ENCODE results near the gene EEIG2.

Gene EEIG2

DNA sequence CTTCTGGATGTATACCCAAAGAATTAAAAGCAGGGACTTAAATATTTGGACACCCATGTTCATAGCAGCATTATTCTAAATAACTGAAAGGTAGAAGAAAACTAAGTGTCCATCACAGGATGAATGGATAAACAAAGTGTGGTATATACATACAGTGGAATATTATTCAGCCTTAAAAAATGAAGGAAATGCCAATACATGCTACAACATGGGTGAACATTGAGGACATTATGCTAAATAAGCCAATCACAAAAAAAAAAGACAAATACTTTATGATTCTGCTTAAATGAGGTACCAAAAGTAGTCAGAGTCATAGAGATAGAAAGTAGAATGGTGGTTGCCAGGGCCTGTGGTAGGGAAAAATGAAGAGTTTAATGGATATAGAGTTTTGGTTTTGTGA lies 14.1 kb downstream of the EEIG2 start:
- H2BK120ac ChIP-seq (ENCODE audit: low read depth, low read length), result no peak overlapping the region
- H2AK5ac ChIP-seq (ENCODE audit: low read length, severe bottlenecking), result no peak overlapping the region

DNA sequence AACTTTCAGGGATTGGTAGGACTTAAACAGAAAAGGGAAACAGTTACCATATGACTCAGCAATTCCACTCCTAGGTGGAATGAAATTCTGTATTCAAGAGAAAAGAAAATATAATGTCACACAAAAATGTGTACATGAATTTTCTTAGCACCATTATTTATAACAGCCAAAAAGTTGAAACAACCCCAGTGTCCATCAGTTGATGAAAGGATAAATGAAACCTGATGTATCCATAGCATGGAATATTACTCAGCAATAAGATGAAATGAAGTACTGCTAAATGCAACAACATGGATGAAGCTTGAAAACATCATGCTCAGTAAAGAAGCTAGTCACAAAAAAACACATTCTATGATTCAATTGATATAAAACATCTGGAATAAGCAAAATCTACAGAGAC lies 15.5 kb downstream of the EEIG2 start:
- no peak overlapping the region for H3K27ac ChIP-seq (ENCODE audit: low read length, poor library complexity, severe bottlenecking)

More for the DNA sequence above, 14.1 kb downstream of the EEIG2 start:
- Histone ChIP-seq H3K4me2 (ENCODE audit: low read length, poor library complexity, severe bottlenecking) (no peak overlapping the region), H3K27me3 (ENCODE audit: control insufficient read depth in 1 of 2, insufficient read depth in 1 of 2, low read length in 2 of 2) (no peaks in the 10 kb centered on the region), H2AFZ (ENCODE audit: low read depth, low read length) (no peak overlapping the region), H3K4me3 (ENCODE audit: insufficient read depth in 1 of 2, low read depth in 1 of 2, low read length in 2 of 2) (no peak overlapping the region), H3K4ac (ENCODE audit: low read depth in 1 of 2, low read length in 2 of 2) (no peak overlapping the region), H3K18ac (ENCODE audit: low read depth in 1 of 2, low read length in 2 of 2) (no peak overlapping the region), H3K9ac (ENCODE audit: low read length) (no peak overlapping the region), H4K91ac (ENCODE audit: low read length) (no peak overlapping the region), H2BK5ac (ENCODE audit: low read depth, low read length, poor library complexity, severe bottlenecking) (no peak overlapping the region), H3K36me3 (ENCODE audit: control insufficient read depth in 1 of 2, insufficient read depth in 2 of 2, low read depth in 1 of 2, low read length in 2 of 2) (no peaks in the 10 kb centered on the region), H3K4me1 (ENCODE audit: control insufficient read depth, insufficient read depth, low read depth, low read length) (no peaks in the 10 kb centered on the region), H3K79me1 (replicated peaks; ENCODE audit: low read length, poor library complexity, severe bottlenecking) (peaks cover 18% of the 10 kb centered on the region), H2BK12ac (ENCODE audit: low read length in 2 of 2) (no peak overlapping the region), H3K14ac (ENCODE audit: low read length in 2 of 2) (no peak overlapping the region), H4K8ac (ENCODE audit: low read length) (no peak overlapping the region), H2BK15ac (ENCODE audit: low read depth, poor library complexity, severe bottlenecking) (no peak overlapping the region), H3K23ac (ENCODE audit: low read length in 2 of 2) (no peak overlapping the region), H3K9me3 (ENCODE audit: control insufficient read depth, low read length) (no peaks in the 10 kb centered on the region), H3K27ac (ENCODE audit: low read length, poor library complexity, severe bottlenecking) (no peak overlapping the region)
- DNase-seq, result no peak

DNA sequence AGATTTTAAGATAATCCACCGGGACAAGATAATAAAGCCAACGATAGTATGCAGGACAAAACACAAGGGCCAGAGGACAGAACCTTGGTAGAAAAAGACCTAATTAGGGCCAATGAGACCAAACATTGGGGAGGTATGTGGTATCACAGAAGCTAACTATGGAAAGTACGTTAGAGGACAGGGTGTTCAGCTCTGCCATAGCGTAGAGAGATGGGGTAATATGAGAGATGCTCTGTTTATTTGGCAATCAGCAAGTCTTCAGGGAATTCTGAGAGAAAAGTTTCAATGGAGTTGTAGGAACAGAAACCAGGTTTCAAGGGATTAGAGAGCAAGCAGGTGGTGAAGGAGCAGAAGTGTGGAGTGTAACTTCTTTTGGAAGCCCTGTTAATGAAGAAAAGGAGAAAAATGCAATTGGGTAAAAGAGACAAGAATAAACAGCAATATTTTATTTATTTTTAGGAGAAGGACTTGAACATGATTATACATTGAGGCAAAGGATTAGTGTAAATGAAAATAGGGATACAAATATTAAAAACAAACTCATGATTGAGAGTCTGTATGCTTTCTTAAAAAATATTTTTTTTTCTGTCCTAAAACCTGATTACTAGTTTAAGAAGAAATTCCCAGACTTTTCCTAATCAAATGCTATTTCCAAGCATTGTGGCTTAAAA lies 24.0 kb downstream of the EEIG2 start:
- Histone ChIP-seq H3K27me3 (ENCODE audit: control insufficient read depth in 1 of 2, insufficient read depth in 1 of 2, low read length in 2 of 2) (no peaks in the 10 kb centered on the region), H2AK5ac (ENCODE audit: low read length, severe bottlenecking) (no peak overlapping the region), H3K18ac (ENCODE audit: low read depth in 1 of 2, low read length in 2 of 2) (peak overlapping the region in 1 of 2 experiments; percentile 66), H4K8ac (ENCODE audit: low read length) (peak overlapping the region; percentile 28), H4K91ac (ENCODE audit: low read length) (peak overlapping the region; percentile 39), H2BK5ac (ENCODE audit: low read depth, low read length, poor library complexity, severe bottlenecking) (no peak overlapping the region), H3K4ac (ENCODE audit: low read depth in 1 of 2, low read length in 2 of 2) (peak overlapping the region in 1 of 2 experiments; percentile 24), H3K27ac (ENCODE audit: low read length, poor library complexity, severe bottlenecking) (no peak overlapping the region), H3K4me1 (ENCODE audit: control insufficient read depth, insufficient read depth, low read depth, low read length) (no peaks in the 10 kb centered on the region), H3K9me3 (ENCODE audit: control insufficient read depth, low read length) (peaks cover 15% of the 10 kb centered on the region), H3K79me1 (replicated peaks; ENCODE audit: low read length, poor library complexity, severe bottlenecking) (peaks cover 2% of the 10 kb centered on the region), H2BK15ac (ENCODE audit: low read depth, poor library complexity, severe bottlenecking) (no peak overlapping the region), H3K4me2 (ENCODE audit: low read length, poor library complexity, severe bottlenecking) (no peak overlapping the region), H3K14ac (ENCODE audit: low read length in 2 of 2) (no peak overlapping the region), H3K4me3 (ENCODE audit: insufficient read depth in 1 of 2, low read depth in 1 of 2, low read length in 2 of 2) (no peak overlapping the region), H2AFZ (ENCODE audit: low read depth, low read length) (no peak overlapping the region), H3K23ac (ENCODE audit: low read length in 2 of 2) (no peak overlapping the region), H2BK12ac (ENCODE audit: low read length in 2 of 2) (peak overlapping the region in 1 of 2 experiments; percentile 42), H2BK120ac (ENCODE audit: low read depth, low read length) (no peak overlapping the region), H3K9ac (ENCODE audit: low read length) (no peak overlapping the region), H3K36me3 (ENCODE audit: control insufficient read depth in 1 of 2, insufficient read depth in 2 of 2, low read depth in 1 of 2, low read length in 2 of 2) (no peaks in the 10 kb centered on the region)
- WGBS, result 67% methylated on average over 4 of the region's 4 CpGs
- peak; percentile 75 for DNase-seq

More for the DNA sequence above, 15.5 kb downstream of the EEIG2 start:
- no peak overlapping the region for H2BK12ac ChIP-seq (ENCODE audit: low read length in 2 of 2)
- no peak overlapping the region for H3K18ac ChIP-seq (ENCODE audit: low read depth in 1 of 2, low read length in 2 of 2)
- H3K4me1 ChIP-seq (ENCODE audit: control insufficient read depth, insufficient read depth, low read depth, low read length), result no peaks in the 10 kb centered on the region
- H4K91ac ChIP-seq (ENCODE audit: low read length), result no peak overlapping the region
- H3K4me2 ChIP-seq (ENCODE audit: low read length, poor library complexity, severe bottlenecking), result no peak overlapping the region
- no peak overlapping the region for H2AFZ ChIP-seq (ENCODE audit: low read depth, low read length)
- H4K8ac ChIP-seq (ENCODE audit: low read length), result no peak overlapping the region
- H2BK5ac ChIP-seq (ENCODE audit: low read depth, low read length, poor library complexity, severe bottlenecking), result no peak overlapping the region
- no peaks in the 10 kb centered on the region for H3K36me3 ChIP-seq (ENCODE audit: control insufficient read depth in 1 of 2, insufficient read depth in 2 of 2, low read depth in 1 of 2, low read length in 2 of 2)
- peak overlapping the region; percentile 77 for H3K9ac ChIP-seq (ENCODE audit: low read length)
- H3K23ac ChIP-seq (ENCODE audit: low read length in 2 of 2), result no peak overlapping the region
- H2AK5ac ChIP-seq (ENCODE audit: low read length, severe bottlenecking), result no peak overlapping the region
- peaks cover 3% of the 10 kb centered on the region for H3K9me3 ChIP-seq (ENCODE audit: control insufficient read depth, low read length)
- H3K4me3 ChIP-seq (ENCODE audit: insufficient read depth in 1 of 2, low read depth in 1 of 2, low read length in 2 of 2), result peak overlapping the region in 1 of 2 experiments; percentile 46
- H3K14ac ChIP-seq (ENCODE audit: low read length in 2 of 2), result no peak overlapping the region
- no peak overlapping the region for H2BK15ac ChIP-seq (ENCODE audit: low read depth, poor library complexity, severe bottlenecking)
- H3K4ac ChIP-seq (ENCODE audit: low read depth in 1 of 2, low read length in 2 of 2), result no peak overlapping the region
- no peaks in the 10 kb centered on the region for H3K27me3 ChIP-seq (ENCODE audit: control insufficient read depth in 1 of 2, insufficient read depth in 1 of 2, low read length in 2 of 2)
- H2BK120ac ChIP-seq (ENCODE audit: low read depth, low read length), result no peak overlapping the region
- no peak for DNase-seq
- peaks cover 10% of the 10 kb centered on the region for H3K79me1 ChIP-seq (replicated peaks; ENCODE audit: low read length, poor library complexity, severe bottlenecking)

DNA sequence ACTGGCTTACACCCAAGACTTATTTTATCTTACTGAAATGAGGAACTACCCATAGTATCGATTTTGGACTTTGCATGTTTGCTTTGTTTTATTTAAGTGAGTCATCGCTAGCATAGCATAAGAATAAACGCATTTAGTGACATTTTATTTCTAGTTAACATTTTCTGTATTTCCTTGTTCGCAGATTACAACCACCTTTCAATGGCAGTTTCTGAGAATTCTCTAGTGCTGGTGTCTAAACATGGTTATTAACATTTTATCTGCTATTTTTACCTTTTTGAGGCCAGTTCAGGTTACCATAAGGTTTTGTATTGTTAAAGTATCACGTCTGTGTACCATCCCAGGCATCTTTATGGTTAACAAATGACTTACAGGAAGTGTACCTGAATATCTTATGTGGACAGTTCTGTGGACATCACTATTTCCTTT lies 24.5 kb downstream of the EEIG2 start:
- no peak overlapping the region for H4K8ac ChIP-seq (ENCODE audit: low read length)
- no peak overlapping the region for H2AFZ ChIP-seq (ENCODE audit: low read depth, low read length)
- no peak overlapping the region for H3K27ac ChIP-seq (ENCODE audit: low read length, poor library complexity, severe bottlenecking)
- no peak overlapping the region for H3K23ac ChIP-seq (ENCODE audit: low read length in 2 of 2)
- H2AK5ac ChIP-seq (ENCODE audit: low read length, severe bottlenecking), result no peak overlapping the region
- H3K9me3 ChIP-seq (ENCODE audit: control insufficient read depth, low read length), result peaks cover 15% of the 10 kb centered on the region
- H3K79me1 ChIP-seq (replicated peaks; ENCODE audit: low read length, poor library complexity, severe bottlenecking), result peaks cover 5% of the 10 kb centered on the region
- H3K4me2 ChIP-seq (ENCODE audit: low read length, poor library complexity, severe bottlenecking), result no peak overlapping the region
- H3K27me3 ChIP-seq (ENCODE audit: control insufficient read depth in 1 of 2, insufficient read depth in 1 of 2, low read length in 2 of 2), result no peaks in the 10 kb centered on the region
- no peaks in the 10 kb centered on the region for H3K4me1 ChIP-seq (ENCODE audit: control insufficient read depth, insufficient read depth, low read depth, low read length)
- no peak overlapping the region for H4K91ac ChIP-seq (ENCODE audit: low read length)
- H2BK15ac ChIP-seq (ENCODE audit: low read depth, poor library complexity, severe bottlenecking), result no peak overlapping the region
- H2BK120ac ChIP-seq (ENCODE audit: low read depth, low read length), result no peak overlapping the region
- peak overlapping the region; percentile 24 for H3K9ac ChIP-seq (ENCODE audit: low read length)
- H3K4ac ChIP-seq (ENCODE audit: low read depth in 1 of 2, low read length in 2 of 2), result no peak overlapping the region
- no peak for DNase-seq
- WGBS, result 80% methylated on average over 1 of the region's 5 CpGs
- H3K36me3 ChIP-seq (ENCODE audit: control insufficient read depth in 1 of 2, insufficient read depth in 2 of 2, low read depth in 1 of 2, low read length in 2 of 2), result no peaks in the 10 kb centered on the region
- no peak overlapping the region for H3K4me3 ChIP-seq (ENCODE audit: insufficient read depth in 1 of 2, low read depth in 1 of 2, low read length in 2 of 2)
- no peak overlapping the region for H3K14ac ChIP-seq (ENCODE audit: low read length in 2 of 2)
- H2BK12ac ChIP-seq (ENCODE audit: low read length in 2 of 2), result no peak overlapping the region
- no peak overlapping the region for H2BK5ac ChIP-seq (ENCODE audit: low read depth, low read length, poor library complexity, severe bottlenecking)
- H3K18ac ChIP-seq (ENCODE audit: low read depth in 1 of 2, low read length in 2 of 2), result no peak overlapping the region

All from mesenchymal stem cell (in vitro differentiated cells and primary cell).